ENCODE measurements around the gene DPH1.

DPH1 gene

DNA sequence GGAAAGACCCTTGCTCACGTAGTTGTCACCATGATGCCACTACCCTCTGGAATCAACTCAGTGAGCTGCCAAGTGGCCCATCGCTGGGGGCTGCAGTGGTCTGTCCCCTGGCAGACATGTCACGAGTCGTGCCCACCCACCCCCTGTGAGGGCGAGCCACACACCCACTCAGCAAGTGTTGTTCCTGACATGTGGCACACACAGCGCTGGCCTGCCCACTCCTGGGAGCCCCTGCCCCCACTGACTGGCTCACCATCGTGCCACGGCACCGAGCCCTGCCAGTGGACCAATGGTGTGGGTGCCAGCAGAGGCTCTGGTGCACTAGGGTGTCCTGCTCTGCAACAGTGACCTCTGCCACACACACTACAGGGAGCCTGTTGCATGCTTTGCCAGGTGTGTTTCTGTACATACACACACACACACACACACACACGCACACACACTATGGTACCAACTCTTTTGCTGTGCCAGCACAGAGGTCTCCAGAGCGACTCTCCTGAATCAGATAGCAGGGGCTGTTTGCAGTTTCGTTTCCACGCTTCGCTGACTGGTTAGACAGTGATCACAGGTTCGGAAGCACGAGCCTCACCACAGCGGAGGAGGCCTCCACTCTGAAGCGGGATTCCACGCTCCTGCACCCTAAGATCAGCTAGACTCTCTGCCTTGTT, 12.5 kb upstream of the DPH1 start:
- TF ChIP-seq, protein P1, sequence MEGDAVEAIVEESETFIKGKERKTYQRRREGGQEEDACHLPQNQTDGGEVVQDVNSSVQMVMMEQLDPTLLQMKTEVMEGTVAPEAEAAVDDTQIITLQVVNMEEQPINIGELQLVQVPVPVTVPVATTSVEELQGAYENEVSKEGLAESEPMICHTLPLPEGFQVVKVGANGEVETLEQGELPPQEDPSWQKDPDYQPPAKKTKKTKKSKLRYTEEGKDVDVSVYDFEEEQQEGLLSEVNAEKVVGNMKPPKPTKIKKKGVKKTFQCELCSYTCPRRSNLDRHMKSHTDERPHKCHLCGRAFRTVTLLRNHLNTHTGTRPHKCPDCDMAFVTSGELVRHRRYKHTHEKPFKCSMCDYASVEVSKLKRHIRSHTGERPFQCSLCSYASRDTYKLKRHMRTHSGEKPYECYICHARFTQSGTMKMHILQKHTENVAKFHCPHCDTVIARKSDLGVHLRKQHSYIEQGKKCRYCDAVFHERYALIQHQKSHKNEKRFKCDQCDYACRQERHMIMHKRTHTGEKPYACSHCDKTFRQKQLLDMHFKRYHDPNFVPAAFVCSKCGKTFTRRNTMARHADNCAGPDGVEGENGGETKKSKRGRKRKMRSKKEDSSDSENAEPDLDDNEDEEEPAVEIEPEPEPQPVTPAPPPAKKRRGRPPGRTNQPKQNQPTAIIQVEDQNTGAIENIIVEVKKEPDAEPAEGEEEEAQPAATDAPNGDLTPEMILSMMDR (IDR thresholded peaks at IDR 0.05; ENCODE audit: borderline replicate concordance, insufficient read depth, low read depth, low read length), result no peak
- H3K4me3 ChIP-seq (ENCODE audit: low read depth, low read length), result no peak overlapping the region

DNA sequence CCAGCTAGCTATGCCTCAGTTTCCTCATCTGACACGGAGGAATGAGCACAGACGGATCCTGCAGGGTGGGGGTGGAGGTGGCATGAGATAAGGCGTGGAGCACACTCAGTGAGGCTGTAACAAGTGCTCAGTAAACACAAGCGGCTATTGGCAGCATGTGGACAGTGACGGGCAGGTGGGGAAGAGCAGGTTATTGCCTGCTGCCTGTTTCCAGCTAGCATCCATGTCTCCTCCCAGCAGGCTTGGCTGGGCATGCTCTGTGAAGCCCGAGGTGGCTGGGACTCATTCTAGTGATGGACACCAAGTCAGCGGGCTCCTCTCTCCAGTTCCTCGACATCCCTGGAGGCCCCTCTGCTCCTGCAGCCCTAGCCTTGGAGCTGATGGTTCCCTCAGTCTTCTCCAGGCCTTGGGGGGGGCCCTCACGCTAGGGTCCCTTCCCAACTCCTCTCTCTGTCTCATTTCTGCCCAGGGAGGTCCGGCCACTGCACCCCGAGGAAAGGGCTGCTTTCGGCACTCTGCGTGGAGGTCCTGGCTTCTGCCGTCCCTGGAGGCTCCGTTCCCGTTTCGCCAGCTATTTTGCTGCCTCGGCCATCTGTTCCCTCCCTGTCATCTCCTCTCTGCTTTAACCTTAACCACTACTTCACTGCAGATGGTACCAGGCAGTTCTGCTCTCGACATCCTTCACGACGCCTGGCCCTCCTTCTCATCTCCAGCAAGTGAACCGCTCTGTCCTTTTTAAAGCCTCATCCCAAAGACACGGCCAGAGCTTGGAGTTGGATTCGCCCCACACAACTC, 11.0 kb upstream of the DPH1 start:
- TF ChIP-seq, protein P1 (IDR thresholded peaks at IDR 0.05; ENCODE audit: borderline replicate concordance, insufficient read depth, low read depth, low read length), result no peak
- H3K4me3 ChIP-seq (ENCODE audit: low read depth, low read length), result no peak overlapping the region

DNA sequence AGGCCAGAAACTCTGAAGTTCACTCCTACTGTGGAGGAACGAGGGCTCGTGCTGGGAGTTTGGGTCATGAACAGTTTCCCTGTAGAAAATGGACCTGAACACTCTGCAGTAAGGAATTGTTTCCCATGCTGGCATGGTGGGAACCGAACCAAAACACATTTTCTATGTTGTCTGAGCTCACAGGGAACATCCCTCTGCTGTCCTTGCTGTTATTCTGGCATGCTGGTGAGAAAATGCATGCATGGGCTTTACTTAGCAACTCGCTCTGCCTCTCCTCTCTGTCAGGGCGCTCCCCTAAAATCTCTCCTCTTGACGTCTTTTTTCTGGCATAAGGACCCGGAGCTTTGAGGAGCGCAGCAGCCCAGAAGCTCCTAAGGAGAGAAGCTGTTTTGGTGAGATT, 10.2 kb upstream of the DPH1 start:
- H3K4me3 ChIP-seq (ENCODE audit: low read depth, low read length), result no peak overlapping the region
- TF ChIP-seq, protein P1 (IDR thresholded peaks at IDR 0.05; ENCODE audit: borderline replicate concordance, insufficient read depth, low read depth, low read length), result no peak

DNA sequence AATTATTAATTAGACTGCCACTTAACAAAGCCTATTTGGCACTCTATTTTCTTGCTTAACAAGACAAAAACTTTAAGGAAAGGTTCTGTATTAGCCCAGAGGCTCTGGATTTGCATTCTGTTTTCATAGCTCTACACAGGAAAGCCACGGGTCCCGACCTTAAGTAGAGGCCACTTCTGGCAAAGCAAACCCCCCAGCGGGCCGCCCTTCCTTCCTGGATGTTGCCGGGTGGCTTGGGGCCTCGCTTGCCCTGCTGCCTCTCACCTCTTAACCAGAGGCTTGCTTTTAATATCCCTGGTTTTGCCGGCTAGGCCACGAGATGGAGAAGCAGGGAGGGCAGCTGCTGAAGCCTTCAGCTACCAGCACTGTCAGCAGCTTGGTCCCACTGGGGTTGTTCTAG, 9.2 kb upstream of the DPH1 start:
- no peak overlapping the region for H3K4me3 ChIP-seq (ENCODE audit: low read depth, low read length)
- TF ChIP-seq, protein P1 (IDR thresholded peaks at IDR 0.05; ENCODE audit: borderline replicate concordance, insufficient read depth, low read depth, low read length), result no peak

DNA sequence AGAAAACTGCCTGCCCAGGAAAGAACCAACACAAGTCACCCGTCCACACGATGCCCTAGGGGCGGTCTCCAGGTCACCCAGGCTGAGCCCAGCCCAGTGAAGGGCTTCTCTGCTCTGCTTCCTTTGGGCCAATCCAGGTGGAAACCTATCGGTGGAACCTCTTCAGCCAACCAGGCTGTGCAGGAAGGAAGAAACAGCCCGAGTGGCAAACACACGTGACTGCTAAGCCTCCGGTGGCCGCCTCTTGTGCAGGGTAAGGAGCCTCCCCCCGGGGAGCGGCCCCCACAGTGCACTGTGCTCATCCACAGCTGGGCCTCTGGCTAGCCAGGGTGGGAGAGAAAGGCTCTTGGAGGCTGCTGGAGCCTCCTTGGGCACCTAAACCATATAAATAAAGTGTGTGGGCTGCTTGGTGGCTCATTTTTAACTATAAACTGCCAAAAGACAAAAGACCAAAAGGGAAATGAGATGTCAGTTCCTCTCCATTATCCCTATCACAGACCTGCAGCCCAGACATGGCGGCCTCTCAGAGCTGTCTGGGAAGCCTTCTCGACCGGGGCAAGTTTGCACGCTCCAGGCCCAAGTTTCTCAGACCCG, 7.2 kb upstream of the DPH1 start:
- TF ChIP-seq, protein P1 (IDR thresholded peaks at IDR 0.05; ENCODE audit: borderline replicate concordance, insufficient read depth, low read depth, low read length), result no peak
- no peak overlapping the region for H3K4me3 ChIP-seq (ENCODE audit: low read depth, low read length)

DNA sequence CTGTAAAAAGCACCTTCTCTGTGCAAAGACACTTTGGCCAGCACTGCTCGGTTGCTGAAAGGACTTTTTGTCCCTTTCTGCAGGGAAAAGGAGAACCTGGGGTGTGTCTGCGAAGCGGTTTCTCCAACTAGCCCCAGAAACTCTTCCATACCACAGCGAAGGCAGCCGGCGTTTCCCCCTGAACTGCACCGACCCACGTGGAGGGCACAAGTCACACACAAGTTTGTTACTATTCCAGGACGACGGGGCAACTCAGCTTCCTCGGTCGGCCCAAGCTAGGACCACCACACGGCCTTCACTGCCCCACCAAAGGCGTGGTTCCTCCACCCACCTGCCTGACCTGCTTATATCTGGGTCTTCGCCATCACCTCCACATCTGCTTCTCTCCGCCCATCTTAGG, 6.7 kb upstream of the DPH1 start:
- no peak overlapping the region for H3K4me3 ChIP-seq (ENCODE audit: low read depth, low read length)
- TF ChIP-seq, protein P1 (IDR thresholded peaks at IDR 0.05; ENCODE audit: borderline replicate concordance, insufficient read depth, low read depth, low read length), result no peak
